SK-MEL-5 (cell line): ENCODE results near the gene LKAAEAR1. TPM values are rescaled to one million over a fixed set of nuclear protein-coding genes. Genes with fewer than 3 reads are reported as not detected.
"Not testable (repeated sequence)": the region's sequence is repeated elsewhere in the genome, so short reads cannot be mapped to it uniquely, and the experiment has no call there.

ENCODE experiments used
- DNase-seq: peaks from one replicate; pipeline ENCODE4 v3.0.0-alpha.2; 2016; ENCODE audit warnings: low read depth, low spot score
- in situ Hi-C: cut with HindIII; loops from 2 replicates; pipeline ENCODE4 v1.10.0; 2016; ENCODE audit warnings: low sequenced_read_pairs, high pct_unique_total_duplicates, low pct_unique_long_range_greater_than_20kb
- polyA plus RNA-seq, 2 experiments: library from polyadenylated mRNA; depleted of rRNA; stranded (reverse); fragments of >200 nt; gene quantifications; 2 replicates each; pipeline ENCODE4 v1.2.3, GENCODE V29; 2015
- total RNA-seq: library from RNA; depleted of rRNA; stranded (reverse); fragments of >200 nt; shearing (Covaris generic); gene quantifications from 2 replicates; pipeline ENCODE4 v1.2.3, GENCODE V29; 2014; rRNA removed

Gene LKAAEAR1
- 1.1 TPM in 1 of 2 replicates, not detected in the other for total RNA-seq
- polyA plus RNA-seq (2015; cell fraction: cytosol; rRNA removed) = 0.60 TPM in 1 of 2 replicates, not detected in the other
- not detected in 2 replicates for polyA plus RNA-seq (2015; cell fraction: nucleus; rRNA removed)

DNA sequence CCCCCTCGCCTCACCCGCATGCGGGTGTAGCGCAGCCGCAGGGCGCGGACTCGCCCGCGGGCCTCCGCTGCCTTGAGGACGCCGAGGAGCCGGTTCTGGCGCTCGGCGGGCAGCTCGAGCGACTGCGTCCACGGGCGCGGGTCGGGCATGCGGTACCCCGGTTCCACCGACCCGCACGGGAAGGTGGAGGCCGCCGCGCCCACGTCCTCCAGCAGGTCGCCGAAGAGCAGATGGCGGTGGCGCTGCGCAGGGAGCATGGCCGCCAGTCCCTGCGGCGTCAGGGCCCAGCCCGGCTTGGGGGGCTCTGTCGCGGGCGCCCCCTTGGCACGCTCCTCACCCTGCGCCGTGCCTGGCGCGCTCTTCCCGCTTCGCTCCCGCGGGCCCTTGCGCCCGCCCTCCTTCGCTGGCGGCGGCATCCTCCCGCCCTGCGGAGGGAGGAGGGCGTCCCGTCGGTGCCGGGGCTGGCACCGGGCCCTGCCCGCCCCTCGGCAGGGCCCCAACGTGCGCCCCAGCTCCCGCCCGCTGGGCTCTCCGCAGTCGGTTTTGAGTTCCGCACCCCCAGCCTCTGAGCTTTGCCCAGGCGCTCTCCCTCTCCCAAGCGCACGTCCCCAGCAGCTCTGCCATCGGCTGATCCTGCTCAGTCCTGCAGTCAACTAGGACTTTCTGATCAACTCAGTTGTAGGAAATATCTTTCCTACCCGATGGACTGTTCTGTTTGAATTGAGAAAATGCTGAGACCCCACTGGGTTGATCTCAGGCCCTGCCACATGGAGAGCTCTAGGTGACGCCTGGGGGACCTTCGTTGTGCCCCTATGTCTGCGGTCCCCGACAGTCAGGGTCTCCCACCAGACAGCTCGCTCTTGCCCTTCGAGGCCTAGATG is at the start of gene LKAAEAR1:
Gene LKAAEAR1, minus strand, starts transcription at position 595 of the 881 bp plus-strand sequence. Its CDS starts 179 bp downstream, at position 416.
- in situ Hi-C loops = no loop called here
- DNase-seq = no peak

- in situ Hi-C loops = no loop called here
- peak; percentile 86 for DNase-seq
These were observed 47.2 kb upstream of the LKAAEAR1 start for GRCh38 chr20:64131406-64131805.

- in situ Hi-C loops = no loop called here
These were observed 46.7 kb upstream of the LKAAEAR1 start for GRCh38 chr20:64130876-64131275.

DNA sequence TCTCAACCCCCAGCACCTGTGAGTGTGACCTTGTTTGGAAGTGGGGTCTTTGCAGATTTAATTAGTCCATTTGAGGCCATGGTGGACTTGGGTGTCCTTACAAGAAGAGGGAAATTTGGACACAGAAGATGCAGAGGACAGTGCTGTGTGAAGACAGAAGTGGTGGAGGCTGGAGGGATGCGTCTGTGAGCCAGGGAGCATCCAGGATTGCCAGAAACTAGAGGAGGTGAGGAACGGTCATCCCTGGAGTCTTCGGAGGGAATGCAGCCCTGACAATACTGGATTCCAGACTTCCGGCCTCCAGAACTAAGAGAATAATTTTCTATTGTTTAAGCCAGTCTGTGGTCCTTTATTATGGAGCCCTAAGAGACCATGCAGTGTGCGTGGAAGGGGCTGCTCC is 46.1 kb upstream of the LKAAEAR1 start:
- in situ Hi-C loops = no loop called here
- DNase-seq = no peak

More at GRCh38 chr20:64130876-64131275, 46.7 kb upstream of the LKAAEAR1 start:
- DNase-seq = no peak

DNA sequence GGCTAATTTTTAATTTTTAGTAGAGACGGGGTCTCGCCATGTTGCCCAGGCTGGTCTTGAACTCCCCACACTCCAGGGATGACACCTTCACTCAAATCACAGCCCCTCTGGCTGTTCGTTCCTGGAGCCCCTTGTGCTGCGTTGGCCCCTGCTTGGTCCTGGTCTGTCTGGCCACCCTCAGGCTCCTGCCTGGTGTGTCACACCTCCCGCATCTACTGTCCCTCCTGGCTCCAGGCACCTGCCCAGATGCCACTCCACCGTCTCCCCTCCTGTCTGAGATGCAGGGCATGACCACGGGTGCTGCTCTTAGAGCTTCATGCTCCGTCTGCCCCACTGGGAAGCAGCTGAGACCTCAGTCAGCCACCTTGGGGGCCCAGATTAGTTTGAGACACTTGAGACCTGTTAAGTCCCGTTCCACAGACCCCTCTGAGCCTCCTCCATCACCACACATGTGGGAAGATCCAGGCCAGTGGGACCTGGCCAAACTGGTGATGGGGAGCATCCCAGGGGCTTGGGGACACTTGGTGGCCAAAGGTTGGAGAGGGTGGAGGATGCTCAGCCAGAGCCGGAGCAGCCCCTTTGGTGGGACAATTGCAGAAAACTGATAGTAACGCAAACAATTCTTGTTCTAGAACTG is 45.1 kb upstream of the LKAAEAR1 start:
- no peak for DNase-seq
- in situ Hi-C loops = no loop called here

- DNase-seq, in situ Hi-C loops: not testable (repeated sequence)
These were observed 39.3 kb upstream of the LKAAEAR1 start for GRCh38 chr20:64123517-64123916.

- DNase-seq, in situ Hi-C loops: not testable (repeated sequence)
These were observed 38.7 kb upstream of the LKAAEAR1 start for GRCh38 chr20:64122927-64123326.

- DNase-seq = no peak
- in situ Hi-C loops = no loop called here
These were observed 37.4 kb upstream of the LKAAEAR1 start for GRCh38 chr20:64121586-64121985.

GRCh38 chr20:64119681-64120341 is 35.6 kb upstream of the LKAAEAR1 start:
- DNase-seq = no peak
- in situ Hi-C loops = no loop called here

DNA sequence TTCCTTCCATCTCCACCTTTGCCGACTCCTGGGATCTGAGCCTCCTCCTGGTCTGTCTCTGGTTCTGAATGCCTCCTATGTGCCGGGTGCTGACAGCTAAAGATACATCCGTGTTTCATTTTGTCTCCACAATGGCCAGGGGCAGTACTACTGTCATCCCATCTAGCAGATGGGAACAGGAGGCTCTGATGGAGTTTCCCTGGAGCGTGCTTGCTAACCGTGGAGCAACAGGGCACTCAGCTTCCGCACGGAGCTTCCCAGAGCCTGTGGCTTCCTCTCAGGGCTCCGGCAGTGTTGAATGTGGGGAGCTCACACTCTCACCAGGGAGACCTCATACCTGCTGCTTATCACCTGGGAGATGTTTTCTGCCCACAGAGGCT is 35.1 kb upstream of the LKAAEAR1 start:
- DNase-seq = no peak
- in situ Hi-C loops = no loop called here

DNA sequence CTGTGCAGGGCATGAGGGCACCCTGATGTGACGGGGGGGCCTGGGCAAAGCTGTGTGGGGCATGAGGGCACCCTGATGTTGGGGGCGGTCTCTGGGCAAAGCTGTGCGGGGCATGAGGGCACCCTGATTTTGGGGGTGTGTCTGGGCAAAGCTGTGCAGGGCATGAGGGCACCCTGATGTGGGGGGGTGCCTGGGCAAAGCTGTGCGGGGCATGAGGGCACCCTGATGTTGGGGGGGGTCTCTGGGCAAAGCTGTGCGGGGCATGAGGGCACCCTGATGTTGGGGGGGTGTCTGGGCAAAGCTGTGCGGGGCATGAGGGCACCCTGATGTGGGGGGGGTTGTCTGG is 33.2 kb upstream of the LKAAEAR1 start:
- in situ Hi-C loops, DNase-seq: not testable (repeated sequence)

GRCh38 chr20:64116541-64117431 is 32.6 kb upstream of the LKAAEAR1 start:
- in situ Hi-C loops = no loop called here
- DNase-seq = no peak

GRCh38 chr20:64116016-64116415 is 31.8 kb upstream of the LKAAEAR1 start:
- no peak for DNase-seq
- in situ Hi-C loops = no loop called here

DNA sequence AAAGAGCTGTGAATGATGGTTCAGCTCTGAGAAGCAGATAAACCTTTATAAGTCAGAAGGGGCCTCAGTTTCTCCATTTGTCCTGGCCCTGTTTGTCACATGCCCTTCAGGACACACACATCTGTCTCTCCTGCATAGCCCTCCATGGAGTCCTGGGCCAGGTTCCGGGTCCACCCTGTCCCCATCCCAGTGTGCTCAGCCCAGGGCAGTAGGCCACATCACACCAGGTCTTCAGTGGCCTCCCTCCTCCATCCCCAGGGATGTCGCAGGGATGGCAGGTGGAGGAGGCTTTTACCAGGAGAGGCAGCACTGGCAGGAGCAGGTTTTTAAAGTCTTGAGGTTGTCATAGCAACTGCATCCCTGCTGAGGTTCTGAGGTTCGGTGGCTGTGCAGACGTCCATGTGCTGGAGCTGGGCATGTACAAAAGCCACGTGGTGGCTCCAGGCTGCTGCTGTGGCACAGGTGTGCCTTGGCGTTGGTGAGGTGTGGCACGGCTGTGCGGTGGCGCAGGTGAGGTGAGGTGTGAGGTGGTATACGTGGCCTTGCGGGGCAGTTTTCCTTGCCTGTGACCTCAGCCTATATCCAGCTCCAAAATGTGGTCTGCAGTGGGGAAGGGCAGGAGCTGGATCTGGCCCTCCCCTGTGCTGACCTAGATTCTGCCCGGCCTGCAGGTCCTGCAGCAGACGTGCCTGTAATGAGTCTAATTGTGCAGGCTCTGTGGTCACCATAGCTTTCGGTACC is 31.1 kb upstream of the LKAAEAR1 start:
- DNase-seq = no peak
- in situ Hi-C loops = no loop called here

DNA sequence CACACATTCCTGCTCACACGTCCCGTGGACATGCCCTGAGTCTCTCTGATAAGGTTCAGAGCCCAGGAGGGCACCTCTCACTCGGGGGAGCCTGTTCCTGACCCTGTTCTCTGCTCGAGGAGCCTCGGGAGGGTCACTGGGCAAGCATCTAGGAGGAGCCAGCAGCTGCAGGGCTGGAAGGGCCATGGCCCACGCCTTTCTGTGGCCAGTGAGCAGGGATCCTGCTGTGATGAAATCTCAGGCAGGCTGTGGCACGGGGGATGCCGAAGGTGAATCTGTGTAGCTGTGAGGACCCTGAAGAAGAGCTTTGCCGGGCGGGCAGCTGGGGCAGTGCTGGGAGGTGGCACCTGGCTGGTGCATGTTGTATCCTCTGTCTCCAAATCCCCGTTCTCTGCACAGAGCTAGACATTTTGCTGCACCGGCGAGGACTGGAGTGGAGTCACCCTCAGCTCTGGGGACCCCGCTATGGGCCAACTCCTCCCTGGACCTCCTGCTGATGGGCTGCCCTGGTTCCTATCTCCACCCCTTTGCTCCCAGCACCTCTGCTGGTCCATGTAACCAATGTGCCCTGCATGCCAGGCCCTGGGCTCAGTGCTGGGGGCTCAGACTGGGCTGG is 30.3 kb upstream of the LKAAEAR1 start:
- in situ Hi-C loops = no loop called here
- no peak for DNase-seq

- in situ Hi-C loops = no loop called here
- no peak for DNase-seq
These were observed 29.7 kb upstream of the LKAAEAR1 start for GRCh38 chr20:64113796-64114355.
